HG03342 (cell line): Measurements from ENCODE around the gene COG2.

Experiments
- ATAC-seq: cut with Tn5 transposase; IDR thresholded peaks from one replicate; pipeline ENCODE4 v1.9.1; 2021; ENCODE audit warnings: mild to moderate bottlenecking, moderate library complexity; ENCODE audit not compliant: unreplicated experiment

COG2 gene

GRCh38 chr1:230668227-230668626, 25.9 kb downstream of the COG2 start:
- no peak for ATAC-seq

- no peak for ATAC-seq
Measured at GRCh38 chr1:230669543-230669942, 27.3 kb downstream of the COG2 start.

- no peak for ATAC-seq
Measured at GRCh38 chr1:230674581-230674980, 32.3 kb downstream of the COG2 start.

GRCh38 chr1:230677200-230677599, 34.9 kb downstream of the COG2 start:
- ATAC-seq = no peak

DNA sequence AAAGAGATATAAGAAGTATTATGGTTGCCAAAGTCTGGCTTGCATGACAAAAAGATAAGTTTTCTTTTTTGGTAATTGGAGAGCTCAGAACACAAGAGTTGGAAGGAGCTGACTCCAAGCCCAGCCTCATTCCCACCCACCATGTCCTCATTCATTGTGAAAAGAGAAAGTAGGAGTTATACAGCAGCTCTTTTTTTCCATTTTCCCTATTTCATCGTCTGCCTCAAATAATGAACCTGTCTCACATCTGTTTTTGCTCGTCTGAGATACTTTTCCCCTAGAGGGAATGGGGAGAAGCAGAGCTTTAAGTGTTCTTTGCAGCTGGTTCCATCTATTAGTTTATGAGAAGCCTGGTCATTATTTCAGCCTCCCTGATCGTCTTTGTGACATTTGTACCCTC, 36.9 kb downstream of the COG2 start:
- no peak for ATAC-seq

DNA sequence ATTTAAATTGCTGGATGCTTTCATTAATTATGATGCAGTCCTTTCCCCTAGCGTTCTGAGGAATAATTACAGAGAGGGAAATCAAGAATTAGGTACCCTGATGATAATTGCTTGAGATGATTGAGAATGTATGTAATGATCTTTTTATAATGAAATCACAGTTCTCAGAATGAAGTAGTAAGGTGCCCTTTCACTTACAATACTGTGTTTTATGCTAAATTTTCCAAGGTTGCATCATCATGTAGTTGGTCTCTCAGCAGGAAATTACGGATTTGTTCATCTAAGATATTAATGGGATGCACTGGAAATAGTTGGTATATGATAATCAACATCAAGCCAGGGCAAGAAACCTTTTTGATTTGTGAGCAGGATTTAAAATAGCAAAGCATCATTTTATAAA, 37.5 kb downstream of the COG2 start:
- no peak for ATAC-seq

GRCh38 chr1:230680300-230681025, 38.2 kb downstream of the COG2 start:
- ATAC-seq = no peak

DNA sequence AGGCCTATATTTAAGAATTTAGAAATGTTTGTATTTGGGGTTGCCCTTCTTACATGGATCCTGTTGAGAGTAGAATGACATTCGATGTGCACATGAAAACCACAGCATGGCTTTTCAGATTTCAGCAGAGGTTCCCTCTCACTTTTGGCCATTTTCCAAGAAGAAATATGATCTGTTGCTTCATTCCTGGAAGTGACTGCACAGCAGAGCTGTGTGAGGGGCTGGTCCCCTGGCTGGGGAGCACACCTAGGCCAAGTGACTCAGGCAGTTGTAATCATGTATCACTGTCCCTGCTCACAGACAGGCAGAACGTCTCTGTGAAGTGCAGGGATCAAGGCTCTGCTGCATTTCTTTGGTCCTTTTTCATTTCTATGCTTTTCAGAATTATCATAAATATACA, 39.3 kb downstream of the COG2 start:
- ATAC-seq = no peak

- ATAC-seq = no peak
Measured at GRCh38 chr1:230682274-230682673, 40.0 kb downstream of the COG2 start.

GRCh38 chr1:230682882-230683610, 40.8 kb downstream of the COG2 start:
- no peak for ATAC-seq

DNA sequence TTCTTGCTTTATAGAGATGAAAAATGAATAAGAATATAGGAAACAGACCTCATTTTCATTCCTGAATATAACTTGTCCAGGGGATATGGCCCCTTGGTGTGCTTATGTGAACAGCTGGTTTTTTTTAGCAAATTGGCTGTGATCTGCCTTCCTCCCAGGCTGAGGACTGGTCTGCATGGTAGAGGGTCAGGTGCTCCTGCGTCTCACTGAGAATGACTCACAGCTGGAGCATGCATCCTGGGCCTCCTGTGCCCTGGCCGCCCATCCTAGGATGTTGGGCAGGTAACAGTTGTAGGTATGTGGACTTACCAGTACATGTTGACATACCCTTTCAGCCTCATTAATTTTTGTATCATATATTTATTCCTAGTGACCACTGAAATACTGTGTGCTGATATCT, 41.9 kb downstream of the COG2 start:
- ATAC-seq = no peak

DNA sequence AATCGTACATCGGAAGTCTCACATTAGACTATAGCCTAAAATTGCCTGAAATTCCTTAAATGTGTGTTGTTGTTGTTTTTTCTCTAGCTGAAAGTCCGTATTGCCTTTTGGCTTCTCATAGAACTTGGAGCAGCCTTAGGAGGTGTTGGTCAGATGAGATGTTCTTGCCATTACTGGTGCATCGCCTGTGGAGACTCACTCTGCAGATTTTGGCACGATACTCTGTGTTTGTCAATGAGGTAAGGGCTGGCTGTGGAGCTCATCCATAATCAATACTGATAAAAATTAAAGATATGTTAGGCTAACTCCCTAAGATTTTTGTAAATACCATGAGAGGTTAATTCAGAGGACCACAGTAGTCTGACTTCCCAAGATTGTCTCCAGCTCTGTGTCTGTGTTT, 42.7 kb downstream of the COG2 start:
- ATAC-seq = no peak

DNA sequence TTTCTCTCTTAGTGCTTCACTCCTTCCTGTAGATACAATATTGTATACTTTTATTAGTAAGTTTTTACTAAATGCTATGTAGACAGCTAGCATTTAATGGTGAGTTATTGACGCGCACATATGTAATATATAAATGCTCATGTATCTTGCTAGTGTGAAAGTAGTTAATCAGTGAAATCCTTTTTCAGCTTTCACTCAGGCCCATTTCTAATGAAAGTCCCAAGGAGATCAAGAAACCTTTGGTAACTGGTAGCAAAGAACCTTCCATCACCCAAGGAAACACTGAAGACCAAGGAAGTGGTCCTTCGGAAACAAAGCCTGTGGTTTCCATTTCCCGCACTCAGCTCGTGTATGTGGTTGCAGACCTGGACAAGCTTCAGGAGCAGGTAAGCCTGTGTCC, 44.5 kb downstream of the COG2 start:
- no peak for ATAC-seq

GRCh38 chr1:230690101-230690500, 47.8 kb downstream of the COG2 start:
- ATAC-seq = no peak

DNA sequence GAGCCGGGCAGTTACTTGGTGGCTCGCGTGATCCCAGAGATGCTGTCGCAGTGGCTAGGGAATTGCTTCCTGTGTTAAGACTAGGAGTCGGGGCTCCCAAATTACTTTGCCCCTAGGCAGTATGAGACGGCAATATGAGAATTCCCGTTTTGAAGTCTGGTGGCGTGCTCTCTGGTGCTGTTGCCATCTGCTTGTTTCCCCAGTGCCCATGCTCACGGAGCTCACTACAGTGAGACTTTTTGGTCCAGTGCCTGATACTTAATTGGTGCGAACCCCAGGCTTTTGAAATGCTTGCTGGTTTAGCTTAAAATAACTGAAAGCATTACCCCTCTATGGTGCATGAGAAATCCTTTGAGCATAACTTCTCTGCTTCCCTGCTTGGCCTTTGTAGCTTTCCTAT, 49.3 kb downstream of the COG2 start:
- ATAC-seq = no peak

- ATAC-seq = no peak
Measured at GRCh38 chr1:230693221-230693620, 50.9 kb downstream of the COG2 start.

- no peak for ATAC-seq
Measured at GRCh38 chr1:230693777-230694176, 51.5 kb downstream of the COG2 start.

- ATAC-seq = no peak
Measured at GRCh38 chr1:230694464-230694863, 52.2 kb downstream of the COG2 start.

DNA sequence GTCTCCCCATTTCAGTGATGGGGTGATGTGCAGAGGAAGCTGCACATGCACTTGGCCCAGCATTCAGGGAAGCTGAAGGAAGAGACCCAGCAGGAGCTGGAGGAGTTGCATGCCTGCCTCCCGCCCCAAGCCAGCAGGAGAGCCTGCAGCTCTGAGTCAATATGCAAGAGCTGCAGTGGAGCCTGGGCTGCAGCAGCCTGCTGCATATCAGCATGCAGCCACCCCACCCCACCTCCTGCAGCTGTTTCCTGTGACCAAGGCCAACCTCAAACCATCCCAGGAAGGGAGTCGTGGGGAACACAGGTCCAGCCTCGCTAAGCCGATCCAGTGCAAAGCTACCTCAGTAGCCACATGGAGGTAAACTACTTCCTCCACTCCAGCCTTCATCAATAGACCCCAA, 52.7 kb downstream of the COG2 start:
- ATAC-seq = no peak

DNA sequence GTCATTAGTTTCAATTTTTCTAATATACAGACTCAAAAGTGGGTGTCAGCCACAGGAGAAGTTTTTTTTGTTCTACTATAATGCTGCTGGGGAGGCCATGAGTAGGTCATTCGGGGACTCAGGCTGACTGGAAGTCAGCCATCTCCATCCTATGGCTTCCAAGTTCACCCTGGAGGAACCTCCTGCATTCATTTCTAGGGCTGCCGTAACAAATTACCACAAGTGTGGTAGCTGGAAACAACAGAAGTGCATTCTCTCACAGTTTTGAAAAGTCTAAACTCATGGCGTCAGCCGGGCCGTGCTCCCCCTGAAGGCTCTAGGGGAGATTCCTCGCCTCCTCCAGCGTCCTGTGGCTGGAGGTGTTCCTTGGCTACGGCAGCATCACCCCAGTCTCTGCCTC, 53.9 kb downstream of the COG2 start:
- no peak for ATAC-seq

DNA sequence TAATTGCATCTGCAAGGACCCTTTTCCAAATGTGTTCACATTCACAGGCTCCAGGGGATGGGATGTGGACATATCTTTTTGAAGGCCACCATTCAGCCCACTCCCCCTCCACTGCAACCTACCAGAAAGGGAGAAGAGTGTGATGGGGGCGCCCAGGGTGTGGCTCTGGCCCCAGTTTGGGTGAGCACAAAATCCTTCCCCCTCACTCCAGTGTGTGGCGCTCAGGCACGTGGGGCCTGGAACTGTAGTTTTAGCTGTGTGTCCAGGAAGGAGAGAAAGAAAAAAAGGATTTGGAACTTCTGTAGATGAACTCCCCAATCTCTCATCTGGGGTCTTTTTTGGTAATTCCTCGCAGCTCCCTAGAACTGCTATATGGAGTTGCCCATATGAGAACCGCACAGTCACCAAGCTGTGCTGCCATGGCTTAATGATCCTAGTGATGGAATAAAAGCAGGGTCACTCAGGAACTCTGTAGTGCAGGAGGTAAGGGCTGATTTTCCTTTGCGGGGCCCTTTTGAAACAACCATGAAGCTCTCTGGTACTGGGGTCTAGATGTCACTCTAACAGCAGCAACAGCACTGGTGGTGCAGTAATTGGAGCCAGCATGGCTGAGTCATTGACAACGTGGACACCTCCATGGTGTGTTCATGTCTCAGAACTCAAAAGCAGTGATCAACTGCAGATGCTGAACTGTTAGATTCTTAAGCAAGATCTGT, 54.6 kb downstream of the COG2 start:
- ATAC-seq = no peak

GRCh38 chr1:230698130-230698529, 55.8 kb downstream of the COG2 start:
- no peak for ATAC-seq
